ACHN (cell line): Measurements from ENCODE around the gene BEND7.
"Not testable (repeated sequence)": the region's sequence is repeated elsewhere in the genome, so short reads cannot be mapped to it uniquely, and the experiment has no call there.

Source experiments
- DNase-seq: peaks from one replicate; pipeline ENCODE4 v3.0.0-alpha.2; 2015
- in situ Hi-C: cut with HindIII; loops from 2 replicates; pipeline ENCODE4 v1.10.0; 2017; ENCODE audit warnings: low sequenced_read_pairs, low pct_ligation_motif_present, low pct_unique_long_range_greater_than_20kb

BEND7 gene

GRCh38 chr10:13445656-13446400, 83.0 kb downstream of the BEND7 start:
- DNase-seq, result no peak
- in situ Hi-C loops, result no loop called here

- in situ Hi-C loops, result no loop called here
- no peak for DNase-seq
Observed at GRCh38 chr10:13441476-13441875, 87.3 kb downstream of the BEND7 start.

GRCh38 chr10:13440185-13441061, 88.4 kb downstream of the BEND7 start:
- in situ Hi-C loops, result no loop called here
- peak; percentile 48 for DNase-seq

GRCh38 chr10:13439313-13440184, 89.3 kb downstream of the BEND7 start:
- in situ Hi-C loops, result no loop called here

GRCh38 chr10:13437026-13437555, 91.7 kb downstream of the BEND7 start:
- in situ Hi-C loops, result no loop called here
- no peak for DNase-seq

More at GRCh38 chr10:13439313-13440184, 89.3 kb downstream of the BEND7 start:
- peak; percentile 12 for DNase-seq

GRCh38 chr10:13427943-13428342, 100.9 kb downstream of the BEND7 start:
- DNase-seq, in situ Hi-C loops: not testable (repeated sequence)

- DNase-seq, result no peak
- in situ Hi-C loops, result no loop called here
Observed at GRCh38 chr10:13425397-13425796, 103.4 kb downstream of the BEND7 start.

GRCh38 chr10:13422800-13423199, 106.0 kb downstream of the BEND7 start:
- in situ Hi-C loops, result no loop called here

GRCh38 chr10:13421382-13421917, 107.4 kb downstream of the BEND7 start:
- in situ Hi-C loops, result no loop called here
- DNase-seq, result no peak

More at GRCh38 chr10:13422800-13423199, 106.0 kb downstream of the BEND7 start:
- DNase-seq, result no peak

- DNase-seq, result no peak
- in situ Hi-C loops, result no loop called here
Observed at GRCh38 chr10:13420532-13421307, 108.1 kb downstream of the BEND7 start.

GRCh38 chr10:13417459-13418126, 111.2 kb downstream of the BEND7 start:
- no peak for DNase-seq
- in situ Hi-C loops, result no loop called here

GRCh38 chr10:13416760-13417159, 112.1 kb downstream of the BEND7 start:
- in situ Hi-C loops, result no loop called here
- DNase-seq, result no peak

GRCh38 chr10:13414855-13415254, 114.0 kb downstream of the BEND7 start:
- in situ Hi-C loops, result no loop called here
- DNase-seq, result peak; percentile 17

GRCh38 chr10:13414137-13414536, 114.7 kb downstream of the BEND7 start:
- in situ Hi-C loops, result no loop called here
- DNase-seq, result no peak

GRCh38 chr10:13412894-13413293, 115.9 kb downstream of the BEND7 start:
- no peak for DNase-seq
- in situ Hi-C loops, result no loop called here

GRCh38 chr10:13404791-13405190, 124.0 kb downstream of the BEND7 start:
- DNase-seq, result no peak
- in situ Hi-C loops, result no loop called here

- in situ Hi-C loops, result no loop called here
- no peak for DNase-seq
Observed at GRCh38 chr10:13404305-13404759, 124.5 kb downstream of the BEND7 start.
